HG02870 (cell line): Measurements from ENCODE around the gene ST8SIA2.
"Not testable (repeated sequence)": the region's sequence is repeated elsewhere in the genome, so short reads cannot be mapped to it uniquely, and the experiment has no call there.

ENCODE experiments used
- ATAC-seq: cut with Tn5 transposase; IDR thresholded peaks from one replicate; pipeline ENCODE4 v1.9.1; 2021; ENCODE audit warnings: mild to moderate bottlenecking, moderate library complexity; ENCODE audit not compliant: unreplicated experiment

The ST8SIA2 gene

GRCh38 chr15:92435145-92435544 lies 41.5 kb downstream of the ST8SIA2 start:
- ATAC-seq = no peak

- ATAC-seq = no peak
Observed at GRCh38 chr15:92438471-92438870, 44.8 kb downstream of the ST8SIA2 start.

- ATAC-seq = no peak
Observed at GRCh38 chr15:92443381-92443780, 49.7 kb downstream of the ST8SIA2 start.

- no peak for ATAC-seq
Observed at GRCh38 chr15:92444631-92445030, 51.0 kb downstream of the ST8SIA2 start.

- no peak for ATAC-seq
Observed at GRCh38 chr15:92448370-92448769, 54.7 kb downstream of the ST8SIA2 start.

GRCh38 chr15:92449476-92449875 lies 55.8 kb downstream of the ST8SIA2 start:
- no peak for ATAC-seq

GRCh38 chr15:92451225-92451825 lies 57.6 kb downstream of the ST8SIA2 start:
- ATAC-seq = no peak

- ATAC-seq = no peak
Observed at GRCh38 chr15:92452143-92452542, 58.5 kb downstream of the ST8SIA2 start.

- ATAC-seq = no peak
Observed at GRCh38 chr15:92453607-92454006, 59.9 kb downstream of the ST8SIA2 start.

- ATAC-seq = no peak
Observed at GRCh38 chr15:92454555-92455105, 60.9 kb downstream of the ST8SIA2 start.

- no peak for ATAC-seq
Observed at GRCh38 chr15:92455271-92455670, 61.6 kb downstream of the ST8SIA2 start.

GRCh38 chr15:92457471-92458041 lies 63.9 kb downstream of the ST8SIA2 start:
- ATAC-seq = no peak

GRCh38 chr15:92460023-92460422 lies 66.3 kb downstream of the ST8SIA2 start:
- ATAC-seq = no peak

- no peak for ATAC-seq
Observed at GRCh38 chr15:92462424-92463125, 68.9 kb downstream of the ST8SIA2 start.

- ATAC-seq = no peak
Observed at GRCh38 chr15:92463352-92463751, 69.7 kb downstream of the ST8SIA2 start.

GRCh38 chr15:92463826-92464225 lies 70.1 kb downstream of the ST8SIA2 start:
- ATAC-seq = no peak

- no peak for ATAC-seq
Observed at GRCh38 chr15:92466834-92467233, 73.2 kb downstream of the ST8SIA2 start.

GRCh38 chr15:92467245-92467644 lies 73.6 kb downstream of the ST8SIA2 start:
- ATAC-seq = no peak

GRCh38 chr15:92468991-92469390 lies 75.3 kb downstream of the ST8SIA2 start:
- no peak for ATAC-seq

GRCh38 chr15:92471288-92471687 lies 77.6 kb downstream of the ST8SIA2 start:
- no peak for ATAC-seq

GRCh38 chr15:92473756-92474155 lies 80.1 kb downstream of the ST8SIA2 start:
- no peak for ATAC-seq

GRCh38 chr15:92479730-92480129 lies 86.0 kb downstream of the ST8SIA2 start:
- ATAC-seq = not testable (repeated sequence)
